HepG2 (cell line): ENCODE results near the gene EIF4G3.

Source experiments
- BHLHE40 ChIP-seq: IDR thresholded peaks from 2 replicates; pipeline ENCODE4 v1.6.1; 2011; ENCODE audit warnings: low read length, improper control_type of control experiment
- CREB1 ChIP-seq, 2 experiments: fragments of 450-650 bp in 1 of 2; IDR thresholded peaks; 2 replicates each; pipeline ENCODE4 v1.6.1; 2016 to 2017; ENCODE audit warnings: control low read depth in 1 of 2, mild to moderate bottlenecking in 1 of 2, missing compliant biosample characterization in 1 of 2, missing genetic modification characterization in 1 of 2
- EP300 ChIP-seq, 3 experiments: sonication (generic) in 1 of 3; formaldehyde crosslinking in 1 of 3; IDR thresholded peaks; 2 replicates each; pipeline versions ENCODE4 v1.5.1 to v1.6.1; 2011 to 2020; ENCODE audit warnings: low read depth in 2 of 3, low read length in 2 of 3, borderline replicate concordance in 1 of 3, improper control_type of control experiment in 1 of 3, mild to moderate bottlenecking in 1 of 3, missing genetic modification reagents in 1 of 3, moderate library complexity in 1 of 3
- HNRNPK ChIP-seq: fragments of 200-400 bp; formaldehyde crosslinking; IDR thresholded peaks from 2 replicates; pipeline ENCODE4 v1.6.1; 2018; ENCODE audit warnings: low read length, low read depth, moderate library complexity, mild to moderate bottlenecking; ENCODE audit not compliant: poor library complexity, severe bottlenecking
- SUZ12 ChIP-seq: fragments of 150-350 bp; IDR thresholded peaks from 2 replicates; pipeline ENCODE4 v1.6.1; 2014; ENCODE audit warnings: low read depth, low read length
- ZNF138 ChIP-seq: sonication (generic); formaldehyde crosslinking; IDR thresholded peaks from 2 replicates; pipeline ENCODE4 v1.5.0; 2020; ENCODE audit warnings: mild to moderate bottlenecking, low read depth, missing genetic modification reagents
- ZNF253 ChIP-seq: sonication (generic); formaldehyde crosslinking; IDR thresholded peaks from 2 replicates; pipeline ENCODE4 v1.8.0; 2022; ENCODE audit warnings: mild to moderate bottlenecking, missing genetic modification reagents, borderline replicate concordance

DNA sequence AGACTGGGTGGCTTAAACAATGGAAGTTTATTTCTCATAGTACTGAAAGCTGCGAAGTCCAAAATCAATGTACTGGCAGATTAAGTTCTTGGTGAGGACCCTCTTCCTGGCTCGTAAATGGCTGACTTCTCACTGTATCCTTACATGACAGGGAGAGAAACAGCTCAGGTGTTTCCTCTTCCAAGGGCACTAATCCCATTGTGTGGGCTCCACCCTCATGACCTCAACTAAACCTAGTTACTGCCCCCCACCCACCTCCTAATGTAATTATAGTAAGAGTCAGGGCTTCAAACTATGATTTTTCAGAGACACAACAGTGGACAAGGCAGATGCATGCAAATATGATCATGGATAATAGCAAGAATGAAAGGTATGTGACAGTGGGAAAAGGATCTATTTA, 308.4 kb downstream of the EIF4G3 start:
- TF ChIP-seq ZNF253 (no peak), BHLHE40 (no peak), HNRNPK (no peak), ZNF138 (CRISPR knock-in tag) (no peak), EP300 (IDR thresholded peaks at IDR 0.05; ENCODE audit: low read depth in 2 of 2, low read length in 2 of 2) (no peak), EP300 (CRISPR knock-in tag; IDR thresholded peaks at IDR 0.05; ENCODE audit: borderline replicate concordance) (no peak), SUZ12 (no peak), CREB1 (IDR thresholded peaks at IDR 0.05) (no peak), CREB1 (CRISPR knock-in tag; IDR thresholded peaks at IDR 0.05) (no peak)
